DMS 273 (cell line): Measurements from ENCODE around the gene KCTD15.

ENCODE experiments used
- DNase-seq: peaks from one replicate; lab custom pipeline; 2025; ENCODE audit not compliant: unreplicated experiment; lab: John Stamatoyannopoulos, UW

KCTD15 gene

DNA sequence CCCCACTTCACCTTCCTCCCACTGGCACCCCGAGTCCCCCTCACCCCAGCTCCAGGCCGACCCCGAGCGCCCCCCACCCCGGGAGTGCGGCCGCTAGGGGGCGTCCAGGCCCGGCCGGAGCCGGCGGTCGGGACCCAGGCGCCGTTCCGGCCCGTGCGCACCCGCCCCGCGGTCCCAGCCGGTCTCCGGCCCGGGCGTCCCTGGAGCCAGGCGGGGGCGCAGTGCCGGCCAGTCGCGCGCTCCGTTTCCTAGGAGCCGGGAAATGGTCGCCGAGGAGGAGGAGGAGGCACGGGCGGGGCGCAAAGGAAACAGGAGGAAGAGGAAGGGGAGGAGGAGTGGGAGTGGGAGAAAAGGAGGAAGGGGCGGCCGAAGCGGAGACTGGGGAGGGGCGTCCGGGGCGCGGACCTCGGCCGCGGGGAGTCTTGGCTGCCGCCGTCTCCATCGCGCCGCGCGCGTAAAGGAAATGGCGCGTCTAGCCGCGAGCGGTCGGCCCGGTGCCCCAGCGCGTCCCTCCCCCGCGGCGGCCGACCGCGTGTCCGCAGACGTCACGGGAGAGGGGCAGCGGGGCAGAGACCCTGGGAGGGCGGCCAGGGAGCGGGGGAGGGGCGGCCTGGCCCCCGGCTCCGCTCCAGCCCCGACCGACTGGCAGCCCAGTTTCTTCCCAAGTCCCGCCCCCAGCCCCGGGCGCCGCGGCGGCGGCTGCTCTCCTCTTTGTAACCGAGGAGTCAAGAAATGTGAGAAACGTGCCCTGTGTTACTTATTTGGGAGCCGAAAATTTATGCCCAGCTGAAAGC, 1.1 kb upstream of the KCTD15 start:
- DNase-seq = peak; percentile 92

DNA sequence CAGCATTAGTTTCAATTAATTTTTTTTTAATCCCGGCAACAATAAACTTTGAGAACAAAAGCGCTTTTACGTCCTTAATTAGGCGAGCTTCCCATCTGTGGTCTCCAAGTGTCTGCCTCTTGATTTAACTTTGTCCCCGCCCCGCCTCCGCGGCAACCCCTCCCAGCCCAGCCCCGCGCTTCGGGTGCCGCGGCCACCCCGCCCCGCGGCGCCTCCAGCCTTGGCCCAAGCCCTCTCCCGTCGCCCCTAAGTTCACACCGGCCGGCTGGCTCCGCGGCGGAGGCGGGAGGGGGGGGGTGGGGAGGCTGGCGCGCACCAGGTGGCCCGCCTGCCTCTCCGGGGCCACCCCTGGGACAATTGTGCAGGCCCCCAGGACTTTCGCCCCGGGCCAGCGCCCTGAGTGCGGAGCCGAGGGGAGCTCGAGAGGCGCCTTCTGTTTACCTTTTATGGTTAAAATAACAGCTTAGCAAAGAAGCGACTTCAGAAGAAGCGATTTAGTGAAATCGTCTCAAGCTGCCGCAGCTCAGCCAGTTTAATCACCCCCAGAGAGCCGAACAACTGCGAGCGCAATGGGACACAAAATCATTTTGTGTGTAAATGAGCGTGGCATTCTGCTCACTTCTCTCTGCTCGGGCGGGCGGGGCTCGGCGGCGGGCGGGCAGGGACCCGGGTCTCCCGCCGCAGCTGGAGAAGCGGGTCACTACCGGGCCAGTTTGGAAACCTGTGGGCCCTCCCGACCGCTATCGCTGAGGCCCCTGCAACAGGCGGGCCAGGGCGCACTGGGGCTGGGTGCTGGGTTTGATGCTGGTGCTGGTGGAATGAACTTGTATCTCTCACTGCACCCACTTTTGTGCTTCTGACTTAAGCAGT, 1.4 kb downstream of the KCTD15 start:
- DNase-seq = peak; percentile 60

DNA sequence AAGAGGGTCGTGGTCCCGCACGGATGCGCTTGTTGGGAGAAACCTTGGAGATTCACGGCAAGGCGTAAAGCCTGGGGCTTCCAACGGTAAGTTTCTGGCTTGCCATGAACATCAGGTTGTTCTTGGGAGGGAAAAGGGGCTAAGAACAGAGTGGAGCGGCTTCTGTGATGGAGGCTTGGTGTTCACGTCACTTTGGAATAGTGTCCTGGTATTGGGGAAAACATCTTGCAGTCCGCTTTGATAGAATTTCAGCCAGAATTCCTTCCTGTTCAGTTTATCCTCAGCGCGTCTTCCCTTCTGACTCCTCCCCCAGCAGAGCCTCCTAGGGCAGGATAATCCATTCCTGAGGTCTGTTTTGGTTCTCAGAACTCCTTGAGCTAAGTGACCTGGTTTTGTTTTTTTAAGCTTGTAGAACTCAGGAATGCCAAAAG, 2.0 kb downstream of the KCTD15 start:
- no peak for DNase-seq

- no peak for DNase-seq
These were observed 2.8 kb downstream of the KCTD15 start for GRCh38 chr19:33799476-33799875.

- DNase-seq = no peak
These were observed 3.5 kb downstream of the KCTD15 start for GRCh38 chr19:33800012-33800680.

GRCh38 chr19:33801411-33801810, 4.7 kb downstream of the KCTD15 start:
- no peak for DNase-seq

DNA sequence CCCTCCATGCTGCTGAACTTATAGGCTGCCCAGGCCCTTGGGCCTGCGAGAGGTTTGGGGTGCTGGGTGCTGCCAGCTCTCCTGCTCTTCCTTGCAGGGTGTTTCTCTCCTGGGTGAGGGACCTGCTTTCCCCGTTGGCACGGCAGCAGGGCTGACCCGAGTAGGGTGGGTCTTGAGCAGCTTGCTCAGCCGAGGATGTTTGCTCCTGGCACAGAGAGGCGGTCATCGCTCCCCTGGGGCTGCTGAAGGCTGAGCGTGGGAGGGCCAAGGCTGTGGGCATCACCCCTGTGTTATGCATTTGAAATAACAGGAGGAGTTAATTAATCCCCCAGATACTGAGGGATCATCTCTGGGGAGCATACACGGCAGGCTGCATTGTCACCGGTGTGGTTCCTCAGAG, 5.3 kb downstream of the KCTD15 start:
- DNase-seq = no peak

GRCh38 chr19:33802801-33803200, 6.1 kb downstream of the KCTD15 start:
- DNase-seq = no peak

- no peak for DNase-seq
These were observed 6.7 kb downstream of the KCTD15 start for GRCh38 chr19:33803383-33803782.

DNA sequence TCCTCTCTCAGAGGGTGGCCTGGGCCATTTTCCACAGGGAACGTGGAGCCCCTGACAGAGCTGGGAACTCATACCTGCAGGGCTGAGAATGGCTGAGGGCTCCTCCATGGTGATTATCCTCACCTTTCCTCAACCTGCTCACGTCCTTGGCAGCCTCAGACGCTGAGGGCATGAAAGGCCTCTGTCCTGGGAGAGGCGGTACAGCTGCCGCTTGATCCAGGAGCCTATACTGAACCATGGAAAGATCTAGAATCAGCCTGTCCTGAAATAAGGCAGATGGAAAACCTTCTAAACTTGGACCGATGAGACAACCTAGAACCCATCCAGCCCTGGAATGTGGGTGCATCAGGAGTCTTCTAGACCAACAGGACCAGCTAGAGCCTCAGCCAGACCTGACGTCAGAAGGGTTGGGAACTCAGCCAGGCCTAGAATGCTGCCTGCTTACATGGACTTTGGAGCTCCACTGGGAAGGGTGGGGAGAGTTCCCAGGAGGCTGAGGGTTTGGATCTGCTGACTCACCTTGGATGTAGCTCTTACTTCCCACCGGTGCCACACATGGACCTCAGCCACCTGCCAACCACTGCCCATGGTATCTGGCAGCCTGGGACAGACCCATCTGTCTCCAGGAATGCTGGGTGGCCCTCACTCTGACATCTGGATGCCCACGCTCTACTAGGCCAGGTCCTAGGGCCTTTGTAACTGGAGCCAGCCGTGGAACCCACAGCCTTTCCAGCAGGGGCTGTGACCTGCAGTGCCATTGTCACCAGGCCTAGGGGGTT, 7.5 kb downstream of the KCTD15 start:
- DNase-seq = no peak

DNA sequence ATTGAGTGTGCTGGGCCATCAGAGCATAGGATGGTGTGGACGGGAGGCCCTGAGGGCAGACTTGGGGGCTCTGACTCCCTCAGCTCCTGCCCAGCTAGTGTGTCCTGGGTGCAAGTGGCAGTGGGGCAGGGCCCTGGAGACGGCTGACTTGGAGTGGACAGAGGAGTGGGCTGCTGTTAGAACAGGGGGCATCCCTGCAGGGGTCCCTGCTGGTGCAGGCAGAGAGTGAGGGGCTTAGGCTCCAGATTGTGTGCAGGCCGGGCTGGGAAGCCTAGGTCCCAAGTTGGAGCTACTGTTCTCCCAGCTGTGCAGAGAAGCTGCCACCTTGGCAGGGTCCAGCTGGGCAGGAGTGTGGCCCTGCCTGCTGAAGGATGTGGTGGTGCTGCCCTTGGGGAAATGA, 8.6 kb downstream of the KCTD15 start:
- no peak for DNase-seq

DNA sequence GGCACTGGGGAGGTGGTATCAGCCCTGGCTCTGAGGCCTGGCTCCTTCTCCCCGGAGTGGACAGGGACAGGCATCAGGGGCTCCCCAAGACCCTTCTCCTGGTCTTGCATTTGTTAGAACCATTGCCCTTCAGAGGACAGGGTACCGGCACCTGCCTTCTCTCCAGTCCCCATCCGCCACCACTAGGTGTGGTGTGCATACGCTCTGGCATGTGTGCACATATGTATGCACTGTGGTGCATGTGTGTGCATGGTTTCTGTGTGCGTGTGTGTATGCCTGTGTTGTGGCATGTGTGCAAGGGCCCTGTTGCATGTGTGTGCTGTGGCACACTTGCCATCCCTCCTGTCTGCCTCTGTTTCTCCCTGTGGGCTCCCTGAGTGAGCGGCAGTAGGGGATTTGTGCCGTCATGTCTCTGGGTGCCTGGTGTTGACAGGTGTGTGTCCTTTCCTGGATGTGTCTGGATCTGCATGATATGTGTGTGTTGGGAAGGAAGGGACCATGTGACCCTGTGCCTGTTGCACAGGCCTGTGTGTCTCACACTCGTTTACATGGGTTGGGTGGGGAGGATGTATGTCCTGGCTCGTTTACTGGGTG, 9.3 kb downstream of the KCTD15 start:
- no peak for DNase-seq

GRCh38 chr19:33806434-33806881, 9.8 kb downstream of the KCTD15 start:
- DNase-seq = no peak

DNA sequence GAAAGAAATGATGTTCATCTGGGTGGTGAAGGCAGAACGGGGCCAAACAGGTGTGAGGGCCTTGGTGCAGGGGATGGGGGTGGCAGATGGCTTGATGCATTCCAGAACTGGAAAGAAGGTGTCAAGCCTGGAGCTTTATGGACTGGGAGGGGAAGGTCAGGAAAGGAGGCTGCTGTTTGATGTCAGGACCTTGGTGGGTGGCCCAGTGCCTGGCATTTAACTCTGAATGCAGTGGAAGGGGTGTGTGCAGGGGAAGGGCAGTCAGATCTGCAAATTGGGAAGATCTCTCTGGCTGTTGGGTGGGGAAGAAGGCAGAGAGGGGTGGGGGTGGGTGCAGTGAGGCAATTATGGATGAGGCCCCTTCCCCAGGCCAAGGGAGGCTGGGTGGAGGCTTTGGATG, 11.7 kb downstream of the KCTD15 start:
- DNase-seq = no peak

- no peak for DNase-seq
These were observed 13.3 kb downstream of the KCTD15 start for GRCh38 chr19:33809960-33810359.

- no peak for DNase-seq
These were observed 14.2 kb downstream of the KCTD15 start for GRCh38 chr19:33810821-33811220.

- no peak for DNase-seq
These were observed 14.6 kb downstream of the KCTD15 start for GRCh38 chr19:33811246-33811645.

DNA sequence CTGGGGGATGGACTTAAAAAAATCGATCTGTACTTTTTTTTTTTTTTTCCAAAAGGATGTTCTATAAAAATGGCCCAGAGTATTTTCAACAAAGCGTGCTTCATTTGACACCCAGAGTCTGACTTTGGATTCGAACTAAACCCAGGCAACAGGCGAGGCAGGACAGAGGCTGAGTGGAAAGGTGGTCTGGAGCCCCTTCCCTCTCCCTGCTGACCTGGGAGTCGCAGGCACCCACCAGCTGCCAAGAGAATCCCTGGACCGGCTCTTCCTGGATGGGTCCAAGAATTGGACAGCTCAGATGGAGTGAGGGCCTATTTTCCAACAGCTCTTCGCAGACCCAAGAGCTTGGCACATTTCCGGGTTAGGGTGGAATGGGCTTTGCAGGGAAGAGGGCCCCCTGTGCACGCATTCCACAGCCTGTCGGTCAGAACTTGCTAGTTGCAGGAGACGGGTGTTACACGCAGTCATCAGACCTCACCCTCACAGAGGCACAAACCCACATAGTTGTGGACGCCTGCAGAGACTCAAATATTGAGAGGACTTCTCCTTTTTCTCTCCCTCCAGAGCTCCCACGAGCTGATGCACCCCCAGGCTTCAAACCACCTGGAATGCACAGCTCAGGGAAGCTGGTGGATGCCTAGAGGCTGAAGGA, 15.2 kb downstream of the KCTD15 start:
- no peak for DNase-seq

- no peak for DNase-seq
These were observed 16.0 kb downstream of the KCTD15 start for GRCh38 chr19:33812388-33813330.
